HG02759 (cell line): ENCODE data around the gene TSC2.

ENCODE experiments used
- ATAC-seq: cut with Tn5 transposase; IDR thresholded peaks from one replicate; pipeline ENCODE4 v1.9.1; 2021; ENCODE audit warnings: mild to moderate bottlenecking, moderate library complexity; ENCODE audit not compliant: unreplicated experiment

The TSC2 gene

GRCh38 chr16:2047330-2048115, at the start of gene TSC2, which contains the start of gene NTHL1:
TSS of gene TSC2 (plus strand) at chr16:2047985. CDS start at chr16:2048616, 631 bp downstream.
TSS of gene NTHL1 (minus strand) at chr16:2047834. CDS start at chr16:2047823, 11 bp downstream.
- peak; percentile 96 for ATAC-seq

GRCh38 chr16:1998360-1998835, 49.4 kb upstream of the TSC2 start:
- ATAC-seq = no peak

GRCh38 chr16:1998852-1999801, 48.7 kb upstream of the TSC2 start:
- ATAC-seq = no peak

- no peak for ATAC-seq
Observed at GRCh38 chr16:1999866-2000514, 47.8 kb upstream of the TSC2 start.

GRCh38 chr16:2001035-2001434, 46.8 kb upstream of the TSC2 start:
- no peak for ATAC-seq

GRCh38 chr16:2001456-2002355, 46.1 kb upstream of the TSC2 start:
- no peak for ATAC-seq

- ATAC-seq = no peak
Observed at GRCh38 chr16:2002406-2003230, 45.2 kb upstream of the TSC2 start.

GRCh38 chr16:2003231-2003826, 44.5 kb upstream of the TSC2 start:
- no peak for ATAC-seq

GRCh38 chr16:2003827-2004641, 43.8 kb upstream of the TSC2 start:
- peak; percentile 73 for ATAC-seq

GRCh38 chr16:2004795-2005517, 42.8 kb upstream of the TSC2 start:
- no peak for ATAC-seq

GRCh38 chr16:2005646-2006045, 42.1 kb upstream of the TSC2 start:
- ATAC-seq = no peak

- ATAC-seq = no peak
Observed at GRCh38 chr16:2006317-2006716, 41.5 kb upstream of the TSC2 start.

- no peak for ATAC-seq
Observed at GRCh38 chr16:2007081-2007836, 40.5 kb upstream of the TSC2 start.

- no peak for ATAC-seq
Observed at GRCh38 chr16:2008009-2008526, 39.7 kb upstream of the TSC2 start.

GRCh38 chr16:2008631-2009163, 39.1 kb upstream of the TSC2 start:
- no peak for ATAC-seq

GRCh38 chr16:2009164-2009711, 38.5 kb upstream of the TSC2 start:
- ATAC-seq = peak; percentile 31
